NCI-H524 (cell line): ENCODE results near the gene SERPINB2.
"Not testable (repeated sequence)": the region's sequence is repeated elsewhere in the genome, so short reads cannot be mapped to it uniquely, and the experiment has no call there.

Experiments
- DNase-seq, 2 experiments: peaks; one replicate each; lab custom pipeline; 2025; lab: John Stamatoyannopoulos, UW

SERPINB2 gene

GRCh38 chr18:63936932-63937393, 49.5 kb downstream of the SERPINB2 start:
- DNase-seq: no peak

GRCh38 chr18:63940008-63940407, 52.5 kb downstream of the SERPINB2 start:
- DNase-seq: no peak

- DNase-seq: not testable (repeated sequence)
These were observed 53.1 kb downstream of the SERPINB2 start for GRCh38 chr18:63940543-63941050.

GRCh38 chr18:63947051-63947790, 59.7 kb downstream of the SERPINB2 start:
- no peak for DNase-seq

GRCh38 chr18:63949068-63949737, 61.7 kb downstream of the SERPINB2 start, which contains the start of gene HMSD:
HMSD (plus strand) TSS chr18:63949301; CDS start chr18:63953456, 4,155 bp downstream.
- peak; percentile 31 to 58 for DNase-seq

- no peak for DNase-seq
These were observed 63.8 kb downstream of the SERPINB2 start for GRCh38 chr18:63951302-63951705.
